HG02981 (cell line): ENCODE data around the gene PLEKHJ1.
A peak's percentile ranks its signal among the peaks of the same experiment; 100 is the strongest.
"Not testable (repeated sequence)": the region's sequence is repeated elsewhere in the genome, so short reads cannot be mapped to it uniquely, and the experiment has no call there.

Experiments
- ATAC-seq: cut with Tn5 transposase; IDR thresholded peaks from one replicate; pipeline ENCODE4 v1.9.1; 2021; ENCODE audit warnings: mild to moderate bottlenecking, moderate library complexity; ENCODE audit not compliant: unreplicated experiment

The PLEKHJ1 gene, protein sequence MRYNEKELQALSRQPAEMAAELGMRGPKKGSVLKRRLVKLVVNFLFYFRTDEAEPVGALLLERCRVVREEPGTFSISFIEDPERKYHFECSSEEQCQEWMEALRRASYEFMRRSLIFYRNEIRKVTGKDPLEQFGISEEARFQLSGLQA

DNA sequence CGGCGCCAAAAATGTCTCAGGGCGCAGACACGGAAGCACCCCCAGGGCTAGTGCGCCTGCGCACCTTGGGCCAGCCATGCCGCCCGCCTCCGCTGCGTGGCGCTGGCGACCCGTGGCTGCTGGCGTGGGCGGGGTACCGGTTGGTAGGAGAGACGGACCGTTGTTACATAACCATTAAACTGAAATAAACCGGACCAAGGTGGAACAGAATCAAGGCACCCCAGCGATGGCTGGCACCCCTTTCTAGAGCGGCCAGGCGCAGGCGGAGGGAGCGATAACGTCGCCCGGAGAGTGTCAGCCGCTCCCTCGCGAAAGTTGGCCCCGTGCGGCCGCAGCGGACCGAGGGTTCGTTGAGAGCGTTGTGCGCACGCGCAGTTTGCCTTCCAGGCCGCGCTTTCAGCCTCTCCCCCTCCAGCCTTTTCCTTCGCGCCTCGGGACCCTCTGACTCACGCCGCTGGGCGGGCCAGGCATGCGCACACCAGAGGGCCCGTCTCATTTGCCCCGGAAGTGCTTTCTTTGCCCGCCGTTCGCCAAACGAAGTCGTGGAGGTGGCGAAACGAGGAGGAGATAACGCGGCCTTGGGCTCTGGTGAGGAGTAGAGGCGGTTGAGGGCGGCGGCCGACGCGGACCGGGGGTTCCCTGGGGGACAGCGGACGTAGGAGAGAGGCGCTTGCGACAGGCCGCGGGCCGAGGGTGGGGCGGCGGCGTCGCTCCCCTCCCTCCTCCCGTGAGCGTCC, at the start of gene PLEKHJ1, which contains the start of gene SF3A2:
PLEKHJ1 (minus strand) TSS at position 16 of the 737 bp plus-strand sequence. CDS start 81 bp downstream, outside the sequence.
SF3A2 (plus strand) TSS at position 511 of the 737 bp plus-strand sequence. CDS start 6,595 bp downstream, outside the sequence.
- ATAC-seq: peak; percentile 62

DNA sequence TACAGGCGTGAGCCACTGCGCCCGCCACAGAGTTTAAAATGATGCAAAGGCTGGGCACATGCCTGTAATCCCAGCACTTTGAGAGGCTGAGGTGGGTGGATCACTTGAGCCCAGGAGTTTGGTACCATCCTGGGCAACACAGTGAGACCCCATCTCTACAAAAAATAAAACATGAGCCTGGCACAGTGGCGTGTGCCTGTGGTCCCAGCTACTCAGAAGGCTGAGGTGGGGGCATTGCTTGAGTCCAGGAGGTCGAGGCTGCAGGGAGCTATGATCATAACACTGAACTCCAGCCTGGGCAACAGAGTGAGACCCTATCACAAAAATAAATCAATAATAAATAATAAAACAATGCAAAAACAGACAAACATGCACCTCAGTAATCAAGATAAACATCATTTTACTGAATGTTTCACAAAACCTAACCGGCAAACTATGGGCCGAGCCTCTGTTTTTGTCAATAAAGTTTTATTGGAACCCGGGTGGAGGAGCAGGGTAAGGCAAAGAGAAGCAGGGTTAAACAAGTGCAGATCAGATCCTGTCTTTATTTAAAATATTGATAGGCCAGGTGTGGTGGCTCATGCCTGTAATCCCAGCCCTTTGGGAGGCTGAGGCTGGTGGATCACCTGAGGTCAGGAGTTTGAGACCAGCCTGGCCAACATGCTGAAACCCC, 47.8 kb upstream of the PLEKHJ1 start:
- ATAC-seq: no peak

DNA sequence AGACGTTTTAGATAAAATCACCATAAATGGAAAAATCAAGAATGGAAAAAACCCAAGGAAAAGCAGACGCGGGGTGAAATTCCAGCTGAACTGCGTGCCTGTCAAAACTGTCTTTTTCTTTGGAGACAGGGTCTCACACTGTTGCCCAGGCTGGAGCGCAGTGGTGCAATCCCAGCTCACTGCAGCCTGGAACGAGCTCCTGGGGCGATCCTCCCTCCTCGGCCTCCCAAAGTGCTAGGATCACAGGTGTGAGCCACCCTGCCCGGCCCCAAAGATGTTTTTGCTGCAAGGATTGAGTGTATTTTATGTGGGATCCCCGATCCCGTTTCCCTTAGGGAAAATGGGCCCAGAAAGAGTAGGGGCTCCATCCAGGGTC, 46.7 kb upstream of the PLEKHJ1 start:
- no peak for ATAC-seq

DNA sequence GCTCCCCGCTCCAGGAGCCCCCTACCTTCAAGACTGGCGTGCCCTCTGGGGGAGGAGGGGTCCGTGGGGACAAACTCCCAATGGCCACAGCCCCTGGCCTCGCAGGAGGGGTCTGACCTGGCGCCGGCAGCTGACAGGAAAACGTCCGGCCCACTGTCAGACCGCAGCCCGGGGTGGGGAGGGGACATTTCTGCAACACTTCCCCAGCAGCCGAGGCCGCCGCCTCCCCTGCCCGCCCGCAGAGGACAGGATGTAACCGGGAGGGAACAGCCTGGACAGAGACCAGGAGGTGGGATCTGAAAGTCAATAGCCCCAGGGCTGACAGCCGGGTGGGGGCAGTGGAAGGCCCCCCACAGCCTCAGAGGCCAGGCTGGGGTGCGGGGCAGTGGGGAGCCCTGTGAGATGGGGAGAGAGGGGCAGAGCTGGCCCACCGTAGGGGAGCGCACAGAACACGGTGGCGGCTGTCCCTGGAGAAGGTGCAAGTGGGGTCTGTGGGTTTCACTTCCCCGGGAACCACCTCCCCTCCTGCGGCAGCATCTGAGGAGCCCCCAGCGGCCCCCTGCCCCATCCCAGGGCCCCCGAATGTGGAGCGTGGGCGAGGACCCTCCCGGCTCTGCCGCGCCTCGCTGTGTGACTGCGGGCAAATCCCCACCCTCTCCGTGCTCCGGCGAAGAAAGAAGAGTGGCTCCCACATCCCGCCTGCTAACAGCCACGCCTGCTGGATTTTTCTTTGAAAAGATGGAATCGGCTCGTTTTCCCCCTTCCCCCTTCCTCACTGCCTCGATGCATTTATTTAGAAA, 46.1 kb upstream of the PLEKHJ1 start, which contains the start of gene PEAK3:
PEAK3 (minus strand) TSS at position 114 of the 800 bp plus-strand sequence. CDS start 1,244 bp downstream, outside the sequence.
- ATAC-seq: no peak

DNA sequence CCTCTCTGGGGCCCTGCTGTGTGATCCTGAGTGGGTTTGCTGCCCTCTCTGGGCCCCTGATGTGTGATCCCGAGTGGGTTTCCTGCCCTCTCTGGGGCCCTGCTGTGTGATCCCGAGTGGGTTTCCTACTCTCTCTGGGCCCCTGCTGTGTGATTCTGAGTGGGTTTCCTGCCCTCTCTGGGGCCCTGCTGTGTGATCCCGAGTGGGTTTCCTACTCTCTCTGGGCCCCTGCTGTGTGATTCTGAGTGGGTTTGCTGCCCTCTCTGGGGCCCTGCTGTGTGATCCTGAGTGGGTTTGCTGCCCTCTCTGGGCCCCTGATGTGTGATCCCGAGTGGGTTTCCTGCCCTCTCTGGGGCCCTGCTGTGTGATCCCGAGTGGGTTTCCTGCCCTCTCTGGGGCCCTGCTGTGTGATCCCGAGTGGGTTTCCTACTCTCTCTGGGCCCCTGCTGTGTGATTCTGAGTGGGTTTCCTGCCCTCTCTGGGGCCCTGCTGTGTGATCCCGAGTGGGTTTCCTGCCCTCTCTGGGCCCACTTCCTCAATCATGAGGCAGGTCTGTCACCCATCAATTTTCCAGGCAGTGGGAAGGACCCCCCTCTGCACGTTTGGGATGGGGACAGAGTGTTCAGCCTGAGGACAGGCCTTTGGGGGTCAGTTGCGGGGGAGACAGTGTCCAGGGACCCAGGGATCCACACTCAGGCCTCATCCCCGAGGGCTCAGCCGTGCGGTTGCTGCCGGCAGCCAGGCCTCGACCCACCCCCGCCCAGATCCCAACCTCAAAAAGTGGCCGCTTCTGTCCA, 45.3 kb upstream of the PLEKHJ1 start:
- ATAC-seq: not testable (repeated sequence)

DNA sequence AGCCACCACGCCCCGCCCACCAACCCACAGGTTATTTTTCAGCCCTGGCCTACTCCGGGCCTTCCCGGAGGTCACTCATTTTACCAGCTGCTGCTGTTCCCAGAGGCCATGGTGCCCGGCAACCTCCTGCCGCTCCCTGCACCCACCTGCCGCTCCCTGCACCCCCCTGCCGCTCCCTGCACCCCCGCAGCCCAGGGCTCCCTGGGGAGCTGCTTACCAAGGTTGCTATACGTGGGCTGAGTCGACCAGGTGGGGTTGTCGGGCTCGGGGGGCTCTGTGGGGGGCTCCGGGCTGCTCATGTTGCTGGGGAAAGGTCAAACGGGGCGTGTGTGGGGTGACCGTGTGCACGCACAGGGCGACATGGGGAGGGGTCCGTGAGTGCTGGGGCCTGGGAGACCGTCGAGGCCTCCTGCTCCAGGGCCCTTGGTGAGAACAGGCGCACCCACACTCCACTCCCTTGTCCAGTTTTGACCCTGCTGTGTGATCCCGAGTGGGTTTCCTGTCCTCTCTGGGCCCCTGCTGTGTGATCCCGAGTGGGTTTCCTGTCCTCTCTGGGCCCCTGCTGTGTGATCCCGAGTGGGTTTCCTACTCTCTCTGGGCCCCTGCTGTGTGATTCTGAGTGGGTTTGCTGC, 44.6 kb upstream of the PLEKHJ1 start:
- ATAC-seq: no peak

DNA sequence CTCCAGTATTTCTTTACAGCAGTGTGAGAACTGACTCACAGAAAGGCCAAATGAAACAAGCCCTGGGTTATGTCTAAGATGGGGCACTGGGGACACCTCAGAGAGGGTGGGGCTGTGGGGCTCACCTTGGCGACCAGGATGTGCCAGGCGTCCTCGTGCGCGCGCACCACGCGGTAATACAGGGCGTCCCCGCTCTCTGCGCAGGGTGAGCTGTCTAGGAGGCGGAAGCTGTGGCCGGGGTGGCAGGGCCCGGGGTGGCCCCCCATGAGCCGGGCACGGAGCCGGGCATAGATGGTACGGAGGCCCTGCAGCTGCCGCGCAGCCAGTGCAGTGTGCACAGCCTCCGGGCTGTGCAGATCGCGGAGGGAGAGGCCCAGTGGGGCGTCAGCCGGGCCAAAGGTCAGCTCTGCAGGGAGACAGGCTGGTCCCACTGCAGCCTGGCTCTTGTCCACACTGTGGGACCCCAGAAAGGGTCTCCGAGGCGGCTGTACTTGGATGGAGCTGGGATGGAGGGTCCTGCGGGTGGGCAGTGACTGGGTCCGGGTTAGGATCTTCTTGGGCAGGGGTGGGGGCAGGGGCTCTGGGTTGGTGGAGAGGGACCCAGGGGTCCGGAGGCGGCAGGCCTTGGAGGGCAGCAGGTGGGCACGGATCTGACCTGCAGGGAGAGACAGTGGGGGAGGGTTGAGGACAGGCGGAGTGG, 42.5 kb upstream of the PLEKHJ1 start:
- no peak for ATAC-seq

DNA sequence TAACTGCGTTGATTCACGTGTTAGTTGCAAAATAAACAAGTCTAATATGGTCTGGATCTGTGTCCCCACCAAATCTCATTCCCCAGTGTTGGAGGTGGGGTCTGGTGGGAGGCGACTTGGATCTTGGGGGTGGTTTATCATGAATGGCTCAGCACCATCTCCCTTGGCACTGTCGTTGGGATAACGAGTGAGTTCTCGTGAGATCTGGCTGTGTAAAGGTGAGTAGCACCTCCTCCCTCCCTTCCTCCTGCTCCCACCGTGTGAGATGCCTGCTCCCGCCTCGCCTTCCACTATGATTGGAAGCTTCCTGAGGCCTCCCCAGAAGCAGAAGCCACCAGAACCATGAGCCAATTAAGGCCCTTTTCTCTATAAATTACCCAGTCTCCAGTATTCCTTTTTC, 41.0 kb upstream of the PLEKHJ1 start:
- no peak for ATAC-seq

DNA sequence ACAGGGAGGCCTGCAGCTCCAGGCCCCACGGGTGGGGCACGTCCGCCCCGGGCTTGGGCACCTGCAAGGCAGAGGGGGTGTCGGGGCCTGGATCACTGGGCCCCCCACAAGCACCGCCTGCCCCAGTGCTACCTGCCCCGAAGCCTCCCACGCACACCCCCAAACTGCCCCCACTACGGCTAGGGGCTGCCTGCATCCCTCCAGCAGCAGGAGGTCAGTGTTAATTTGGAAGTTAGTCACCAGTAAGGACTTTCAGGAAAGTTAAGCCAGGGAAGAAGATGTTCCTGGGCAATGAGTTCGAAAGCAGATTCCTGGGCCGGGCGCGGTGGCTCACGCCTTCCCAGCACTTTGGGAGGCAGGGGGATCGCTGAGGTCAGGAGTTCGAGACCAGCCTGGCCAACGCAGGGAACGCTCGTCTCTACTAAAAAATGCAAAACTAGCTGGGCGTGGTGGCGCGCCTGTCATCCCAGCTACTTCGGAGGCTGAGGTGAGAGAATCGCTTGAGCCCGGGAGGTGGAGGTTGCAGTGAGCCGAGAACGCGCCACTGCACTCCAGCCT, 40.4 kb upstream of the PLEKHJ1 start:
- ATAC-seq: no peak

DNA sequence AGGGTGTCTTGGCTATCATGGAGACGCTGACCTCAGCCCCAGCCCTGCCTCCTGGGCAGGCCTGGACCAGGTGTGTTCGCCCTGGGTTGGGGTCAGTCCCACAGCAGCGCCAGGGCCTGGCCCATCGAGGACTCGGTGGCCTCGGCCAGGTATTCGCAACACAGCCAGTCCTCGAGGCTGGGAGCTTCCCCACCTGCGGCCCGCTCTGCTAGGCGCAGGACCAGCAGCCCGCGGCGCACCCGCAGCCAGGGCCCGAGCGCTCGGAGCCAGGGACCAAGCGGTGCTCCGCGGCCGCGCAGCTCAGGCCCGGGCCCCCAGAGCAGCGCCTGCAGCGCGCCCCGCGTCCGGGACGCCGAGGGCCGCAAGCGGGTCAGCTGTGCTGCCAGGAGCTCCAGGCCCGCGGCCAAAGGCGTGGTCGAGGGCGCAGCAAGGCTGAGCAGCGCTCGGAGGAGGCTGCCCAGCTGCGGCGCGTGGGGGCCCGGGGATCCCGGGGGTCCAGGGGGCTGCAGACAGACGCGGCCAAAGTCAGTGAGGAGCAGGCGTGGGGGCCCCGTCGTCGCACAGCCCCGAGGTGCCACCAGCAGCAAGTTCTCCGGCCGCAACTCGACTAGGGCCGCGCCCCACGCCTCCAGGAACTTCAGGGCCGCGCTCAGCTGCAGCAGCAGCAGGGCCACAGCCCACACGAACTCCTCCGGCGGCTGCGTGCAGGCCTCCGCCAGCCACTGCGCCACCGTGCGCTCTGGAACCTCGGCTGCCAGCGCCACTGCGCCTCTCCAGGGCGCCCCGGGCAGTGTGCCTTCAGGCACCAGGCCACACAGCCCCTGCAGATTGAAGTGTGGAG, 39.7 kb upstream of the PLEKHJ1 start:
- ATAC-seq: no peak

DNA sequence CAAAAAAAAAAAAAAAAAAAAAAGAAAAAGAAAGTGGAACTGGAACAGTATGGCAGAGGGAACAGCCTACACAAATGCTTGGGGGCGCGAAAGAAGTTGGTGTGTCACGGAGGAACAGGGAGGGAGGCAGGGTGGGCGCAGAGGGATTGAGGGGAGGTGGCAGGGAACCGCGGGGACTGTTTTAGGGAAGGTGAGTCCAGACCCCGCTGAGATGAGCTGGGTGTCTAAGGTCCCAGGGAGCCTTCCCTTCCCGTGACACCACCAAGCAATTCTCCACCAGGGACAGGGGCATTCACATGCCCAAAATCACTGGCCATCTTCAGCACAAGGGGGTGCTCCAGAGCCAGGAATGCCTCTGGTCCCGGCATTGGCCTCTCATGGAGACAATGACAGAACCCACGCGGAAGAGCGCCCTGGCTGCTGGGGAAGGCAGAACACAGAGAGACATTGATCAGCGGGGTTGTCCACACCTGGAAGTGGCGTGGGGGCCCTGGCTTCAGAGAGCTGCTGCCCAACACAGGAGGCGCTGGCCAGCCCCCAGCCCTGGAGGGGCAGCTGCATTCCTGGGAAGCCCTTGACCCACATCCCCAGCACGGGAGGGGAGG, 38.9 kb upstream of the PLEKHJ1 start:
- ATAC-seq: no peak

DNA sequence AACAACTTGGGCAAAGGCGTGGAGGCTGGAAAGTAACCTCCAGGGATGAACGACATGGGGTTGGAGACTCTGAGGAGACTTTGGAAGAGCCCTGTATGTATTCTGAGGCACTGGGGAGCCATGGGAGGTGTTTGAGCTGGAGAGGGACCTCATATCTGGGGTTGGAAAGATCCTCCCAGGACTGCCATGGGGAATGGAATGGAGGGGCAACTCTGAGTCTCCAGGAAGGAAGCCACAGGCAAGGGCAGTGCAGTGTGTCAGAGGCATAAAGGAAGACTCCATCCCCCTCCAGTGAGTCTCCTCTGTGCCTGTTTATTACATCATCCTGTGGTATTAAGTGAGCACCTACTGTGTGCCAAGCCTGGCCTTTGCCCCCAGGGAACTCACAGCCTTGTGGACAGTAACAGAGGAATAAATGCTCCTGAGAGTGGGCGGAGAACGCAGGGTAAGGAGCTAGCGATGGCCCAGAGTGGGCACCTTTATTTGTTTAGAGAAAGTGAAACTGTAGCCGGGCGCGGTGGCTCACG, 38.1 kb upstream of the PLEKHJ1 start:
- ATAC-seq: no peak

DNA sequence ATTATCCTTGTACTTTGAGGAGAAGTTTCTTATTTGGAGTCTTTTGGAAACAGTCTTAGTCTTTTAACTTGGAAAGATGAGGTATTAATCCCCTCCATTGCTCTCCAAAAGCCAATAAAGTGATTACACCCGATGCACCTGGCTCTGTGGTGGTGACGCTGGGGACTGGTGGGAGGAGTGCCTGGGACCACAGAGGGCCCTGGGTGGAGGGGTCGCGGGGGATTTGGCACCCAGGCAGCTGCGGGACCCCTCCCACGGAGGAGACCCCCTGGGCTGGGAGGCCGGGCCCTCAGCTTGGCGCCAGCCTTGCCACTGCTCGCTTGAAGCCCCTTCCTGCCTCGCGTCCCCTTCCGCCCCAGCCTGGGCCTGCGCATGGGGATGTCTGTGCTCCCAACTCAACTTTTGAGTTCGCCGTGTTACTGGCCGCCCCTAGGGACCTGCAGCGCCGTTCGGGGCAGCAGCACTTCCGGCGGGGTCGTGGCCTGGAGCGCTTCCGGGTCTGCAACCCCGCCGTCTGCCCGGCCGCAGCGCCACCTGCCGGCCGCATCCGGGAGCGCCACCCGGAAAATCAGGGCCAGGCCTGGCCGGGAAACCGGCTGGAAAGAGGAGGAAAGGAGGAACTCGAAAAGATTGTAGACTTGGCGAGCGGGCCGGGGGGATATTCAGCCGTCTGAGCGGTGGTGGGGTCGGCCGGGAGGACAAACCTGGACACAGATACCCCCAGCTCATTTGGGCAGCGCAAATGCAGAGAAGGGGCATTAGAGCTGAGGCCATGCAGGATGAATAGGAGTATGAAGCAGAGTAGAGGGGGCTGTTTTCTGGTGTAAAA, 37.4 kb upstream of the PLEKHJ1 start:
- peak; percentile 30 for ATAC-seq

DNA sequence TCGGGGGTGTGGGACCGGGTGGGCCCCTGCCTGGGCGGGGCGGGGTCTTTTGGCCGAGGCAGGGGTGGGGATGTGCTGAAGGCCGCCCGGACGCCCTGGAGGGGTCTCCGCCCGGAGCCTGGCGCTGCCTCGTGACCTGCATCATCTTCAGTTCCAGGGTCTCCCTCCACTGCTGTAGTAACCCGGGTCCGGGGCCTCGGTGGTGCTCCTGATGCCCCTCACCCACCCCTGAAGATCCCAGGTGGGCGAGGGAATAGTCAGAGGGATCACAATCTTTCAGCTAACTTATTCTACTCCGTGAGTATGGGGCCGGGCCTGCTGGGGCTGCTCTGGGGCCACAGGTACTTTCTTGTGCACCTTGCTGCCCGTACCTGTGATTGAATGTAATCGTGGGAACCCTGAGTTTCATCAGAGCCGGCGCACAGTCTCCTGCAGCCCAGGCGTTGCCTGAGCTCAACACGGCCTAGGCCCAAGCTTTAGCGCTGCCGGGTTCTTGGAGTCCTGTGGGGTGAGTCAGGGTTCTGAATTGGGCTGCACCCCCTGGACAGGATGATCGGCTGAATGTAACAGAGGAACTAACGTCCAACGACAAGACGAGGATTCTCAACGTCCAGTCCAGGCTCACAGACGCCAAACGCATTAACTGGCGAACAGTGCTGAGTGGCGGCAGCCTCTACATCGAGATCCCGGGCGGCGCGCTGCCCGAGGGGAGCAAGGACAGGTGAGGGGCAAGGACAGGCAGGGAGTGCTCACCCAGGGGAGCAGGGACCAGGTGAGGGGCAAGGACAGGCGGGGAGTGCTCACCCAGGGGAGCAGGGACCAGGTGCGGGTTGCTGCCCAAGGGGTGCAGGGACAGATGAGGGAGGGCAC, 35.3 kb upstream of the PLEKHJ1 start:
- ATAC-seq: no peak

DNA sequence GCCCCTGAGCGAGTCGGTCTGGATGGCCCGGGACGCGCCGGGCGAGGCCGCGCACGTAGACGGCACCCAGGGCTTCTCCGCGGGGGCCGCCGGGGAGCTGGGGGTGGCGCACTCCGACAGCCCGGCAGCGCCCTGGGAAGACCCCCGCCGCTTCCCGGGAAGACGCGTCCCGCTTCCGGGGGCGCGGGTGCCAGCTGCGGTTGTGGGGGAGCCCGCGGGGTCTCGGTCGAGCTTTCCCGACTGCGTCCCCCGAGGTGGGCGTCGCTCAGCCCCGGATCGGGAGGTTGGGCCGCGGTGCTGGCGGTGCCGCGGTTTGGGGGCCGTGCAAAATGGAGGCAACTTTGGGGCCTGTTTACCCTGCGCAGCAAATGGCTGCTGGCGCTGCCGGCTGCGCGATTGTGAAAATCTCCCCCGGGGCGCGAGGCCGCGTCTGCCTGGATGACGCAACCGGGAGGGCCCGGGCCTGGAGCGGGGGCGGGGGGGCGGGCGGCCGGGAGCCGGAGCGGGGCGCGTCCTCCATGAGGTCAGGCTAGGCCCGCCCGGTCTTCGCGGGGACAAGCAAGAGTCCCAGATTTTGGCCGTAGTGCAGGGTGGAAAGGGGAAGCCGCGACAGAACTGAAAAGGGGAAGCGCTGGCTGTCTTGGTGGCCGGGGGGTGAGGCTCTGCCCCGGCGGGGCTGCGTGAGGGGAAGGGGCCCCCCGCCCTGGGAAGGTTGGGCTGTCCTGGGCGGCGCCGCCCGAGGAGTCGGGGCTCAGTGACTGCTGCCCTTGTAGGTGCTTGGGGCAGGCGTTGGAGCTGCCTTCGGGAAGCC, 34.5 kb upstream of the PLEKHJ1 start:
- no peak for ATAC-seq
